HG03342 (cell line): ENCODE results near the gene RARA.

ENCODE experiments used
- ATAC-seq: cut with Tn5 transposase; IDR thresholded peaks from one replicate; pipeline ENCODE4 v1.9.1; 2021; ENCODE audit warnings: mild to moderate bottlenecking, moderate library complexity; ENCODE audit not compliant: unreplicated experiment

The RARA gene

DNA sequence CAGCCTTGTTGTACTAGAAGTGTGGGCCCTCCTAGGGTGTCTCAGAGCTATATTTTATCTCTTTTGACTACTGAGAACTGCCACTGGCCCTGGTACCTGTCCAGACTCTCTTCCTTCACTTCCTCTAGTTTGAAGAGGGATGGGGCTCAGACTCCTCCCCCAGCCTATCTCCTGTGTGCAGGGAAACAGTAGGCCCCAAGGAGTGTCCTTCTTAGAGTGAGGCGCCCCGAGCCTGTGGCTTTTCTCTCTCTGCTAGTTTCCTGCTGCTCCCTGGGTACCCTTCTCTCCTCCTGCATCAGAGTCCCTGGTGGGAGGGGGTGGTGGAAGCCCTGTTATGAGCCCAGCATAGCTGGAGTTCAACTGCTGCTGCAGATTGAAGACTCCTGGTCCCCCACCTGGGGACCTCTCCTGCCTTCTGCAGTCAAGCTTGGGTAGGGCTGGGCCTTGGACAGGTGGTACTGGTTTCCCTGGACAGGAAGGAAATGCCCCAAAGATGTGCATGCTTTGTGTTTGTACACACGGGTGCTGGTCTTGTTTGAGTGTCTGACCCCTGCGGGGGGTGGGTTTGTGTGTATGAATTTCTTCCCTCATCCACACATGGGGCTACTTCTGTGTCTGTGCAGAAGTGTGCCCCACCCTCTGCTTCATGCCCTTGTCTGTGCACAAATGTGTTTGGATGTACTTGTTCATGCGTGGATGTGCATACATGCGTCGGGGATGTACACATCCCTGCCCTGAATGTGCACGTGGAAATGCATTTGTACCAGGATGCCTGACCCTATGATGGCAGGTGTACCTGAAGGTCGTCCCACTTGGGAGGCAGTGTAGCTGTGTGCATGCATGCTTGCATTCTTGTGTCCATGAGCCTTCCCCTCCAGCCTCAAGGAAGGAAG is 6.9 kb downstream of the RARA start:
- ATAC-seq = no peak

DNA sequence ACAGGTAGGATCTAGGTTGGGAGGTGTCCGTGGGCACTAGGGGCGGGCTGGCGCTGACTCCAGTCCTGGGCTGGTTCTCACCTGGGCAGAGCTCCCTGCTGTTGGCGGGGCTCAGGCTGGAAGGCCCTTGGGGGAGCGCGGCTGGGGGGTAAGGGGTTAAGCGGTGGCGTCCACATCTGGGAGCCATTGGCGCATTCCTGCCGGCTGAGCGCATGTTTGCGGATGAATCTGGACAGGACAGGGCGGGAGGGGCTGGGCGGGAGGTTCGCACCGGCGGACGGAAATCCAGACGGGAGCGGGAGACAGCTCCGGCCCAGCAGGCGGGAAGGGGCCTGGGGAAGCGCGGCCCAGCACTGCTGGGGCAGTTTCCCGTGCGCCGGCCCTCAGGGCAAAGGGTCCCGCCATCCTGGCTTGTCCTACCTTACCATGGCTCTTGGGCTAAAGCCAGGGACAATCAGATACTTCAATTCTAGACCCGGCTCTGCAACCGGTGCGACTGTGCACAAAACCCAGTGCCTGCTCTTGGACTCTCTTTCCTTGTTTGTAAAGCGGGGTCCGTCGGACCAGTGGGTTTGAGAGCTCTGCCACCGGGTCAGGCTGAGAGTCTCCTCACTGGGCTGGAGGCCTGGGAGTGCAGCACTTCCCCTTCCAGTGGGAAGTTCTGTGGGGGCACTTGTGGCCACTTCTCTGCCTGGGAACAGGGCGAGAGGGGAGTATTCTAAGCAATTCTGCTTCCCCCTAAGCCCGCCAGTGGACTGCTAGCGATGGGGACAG is 7.8 kb downstream of the RARA start:
- ATAC-seq = no peak

DNA sequence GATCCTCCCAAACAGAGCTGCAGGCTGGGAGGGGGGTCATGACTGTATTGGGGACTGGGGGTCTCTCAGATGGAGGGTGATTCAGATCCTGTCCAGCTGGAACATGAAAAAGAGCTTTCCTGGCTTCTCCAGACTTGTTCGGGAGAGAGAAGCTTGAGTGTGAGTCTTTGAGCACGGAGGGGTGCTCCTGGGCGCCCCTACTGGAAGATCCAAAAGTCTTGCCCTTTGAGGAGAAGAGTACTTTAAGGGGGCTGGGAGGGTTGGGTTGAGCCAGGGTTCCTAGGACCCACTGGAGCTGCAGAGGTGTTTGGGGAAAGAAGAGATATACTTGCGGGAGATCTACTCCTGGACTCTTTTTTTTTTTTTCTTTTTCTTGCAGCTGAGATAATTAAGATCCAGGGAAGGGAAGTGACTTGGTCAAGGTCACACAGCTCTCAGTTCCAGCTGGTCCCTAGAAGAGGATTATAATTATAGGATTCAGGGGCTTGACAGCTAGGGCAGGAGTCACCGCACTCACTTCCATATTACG is 8.4 kb downstream of the RARA start:
- no peak for ATAC-seq

DNA sequence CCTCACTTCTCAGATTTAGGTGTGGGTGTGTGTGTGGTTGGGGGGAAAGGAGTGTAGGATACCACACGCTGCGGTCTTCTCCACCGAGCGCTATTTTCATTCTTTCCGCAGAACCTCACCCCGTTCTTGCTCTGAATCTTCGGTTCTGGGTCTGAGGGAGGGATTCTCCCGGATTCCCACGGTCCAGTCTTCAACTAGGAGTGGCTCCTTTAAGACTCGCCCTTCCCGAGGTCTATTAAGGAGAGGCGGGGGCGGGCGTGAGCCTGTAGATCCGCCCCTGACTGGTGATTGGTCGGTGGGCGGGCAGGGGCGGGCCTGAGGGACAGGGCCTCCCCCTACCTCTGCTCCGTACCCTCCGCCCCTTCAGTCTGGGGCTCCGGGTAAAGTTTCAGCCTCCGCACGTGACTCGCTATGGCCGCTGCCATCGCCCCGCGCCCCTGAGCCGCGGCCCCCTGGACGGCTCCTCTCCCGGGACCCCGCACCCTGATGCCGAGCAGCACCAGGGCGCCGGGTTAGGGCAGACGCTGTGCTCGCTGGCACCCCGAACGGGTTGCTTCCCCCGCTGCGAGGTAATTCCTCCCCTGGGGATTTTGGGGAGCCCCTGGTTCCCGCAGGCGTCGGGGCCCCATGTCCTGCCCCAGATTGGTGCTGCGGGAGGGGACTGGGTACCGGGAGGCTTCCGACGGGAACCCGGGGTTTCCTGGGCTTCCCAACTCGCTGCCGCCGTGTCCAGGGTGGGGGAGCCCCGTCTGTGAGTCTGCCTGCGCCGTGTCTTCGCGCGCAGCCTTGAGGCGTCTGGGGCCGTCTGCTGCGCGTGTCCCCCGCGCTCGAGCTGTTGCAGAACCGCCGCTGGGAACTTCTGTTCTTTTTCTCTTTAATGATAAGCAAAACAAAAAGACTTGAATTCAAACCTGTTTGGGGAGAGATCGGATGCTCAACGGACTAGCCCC is 9.2 kb downstream of the RARA start:
- peak; percentile 54 for ATAC-seq

DNA sequence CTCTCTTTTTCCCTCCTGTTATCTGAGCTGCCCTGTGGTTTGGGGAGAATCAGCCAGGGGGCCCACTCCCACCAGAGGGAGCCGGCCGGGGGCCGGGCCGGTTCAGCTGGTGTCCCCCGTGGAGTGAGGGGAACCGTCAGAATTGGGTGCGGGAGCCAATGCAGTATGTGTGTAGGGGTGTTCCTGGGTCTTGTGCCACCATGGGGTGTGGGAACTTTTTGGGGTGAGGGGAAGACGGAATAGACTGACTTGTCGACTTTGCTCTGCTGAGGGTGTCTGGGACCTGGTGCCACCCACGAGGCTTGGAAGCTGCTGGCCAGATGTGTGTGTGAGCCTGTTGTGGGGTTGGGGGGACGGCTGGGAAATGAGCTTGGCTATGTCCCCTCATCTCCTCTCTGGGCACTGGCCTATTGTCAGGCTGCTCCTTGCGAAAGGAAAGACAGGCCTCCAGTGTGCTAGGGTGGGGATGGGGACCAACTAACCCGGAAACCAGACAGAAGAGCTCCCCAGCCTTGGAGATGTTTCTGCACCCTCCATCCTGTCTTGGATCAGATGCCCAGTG is 9.9 kb downstream of the RARA start:
- ATAC-seq = no peak

- no peak for ATAC-seq
These were observed 10.9 kb downstream of the RARA start for GRCh38 chr17:40319651-40320540.

GRCh38 chr17:40320756-40321523 is 12.0 kb downstream of the RARA start:
- ATAC-seq = no peak

DNA sequence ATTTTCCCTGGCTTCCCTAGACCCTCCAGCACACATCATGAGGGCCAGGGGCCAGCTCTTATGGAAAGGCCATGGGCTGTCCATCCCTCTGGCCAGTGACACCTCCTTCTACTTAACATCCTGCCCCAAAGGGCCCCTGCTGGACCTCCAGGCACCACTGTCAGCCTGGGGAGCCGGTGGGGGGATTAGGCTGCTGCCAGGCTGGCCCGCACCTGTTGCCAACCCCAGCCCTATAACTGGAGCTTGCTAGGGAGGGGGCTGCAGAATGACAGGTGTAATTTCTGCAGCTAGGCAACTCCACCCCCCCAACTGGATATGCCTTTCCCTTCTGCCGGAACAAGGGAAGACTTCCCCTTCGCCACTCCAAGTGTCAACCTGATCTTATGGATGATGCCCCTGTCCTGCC is 12.5 kb downstream of the RARA start:
- no peak for ATAC-seq

- no peak for ATAC-seq
These were observed 13.0 kb downstream of the RARA start for GRCh38 chr17:40321961-40322357.

DNA sequence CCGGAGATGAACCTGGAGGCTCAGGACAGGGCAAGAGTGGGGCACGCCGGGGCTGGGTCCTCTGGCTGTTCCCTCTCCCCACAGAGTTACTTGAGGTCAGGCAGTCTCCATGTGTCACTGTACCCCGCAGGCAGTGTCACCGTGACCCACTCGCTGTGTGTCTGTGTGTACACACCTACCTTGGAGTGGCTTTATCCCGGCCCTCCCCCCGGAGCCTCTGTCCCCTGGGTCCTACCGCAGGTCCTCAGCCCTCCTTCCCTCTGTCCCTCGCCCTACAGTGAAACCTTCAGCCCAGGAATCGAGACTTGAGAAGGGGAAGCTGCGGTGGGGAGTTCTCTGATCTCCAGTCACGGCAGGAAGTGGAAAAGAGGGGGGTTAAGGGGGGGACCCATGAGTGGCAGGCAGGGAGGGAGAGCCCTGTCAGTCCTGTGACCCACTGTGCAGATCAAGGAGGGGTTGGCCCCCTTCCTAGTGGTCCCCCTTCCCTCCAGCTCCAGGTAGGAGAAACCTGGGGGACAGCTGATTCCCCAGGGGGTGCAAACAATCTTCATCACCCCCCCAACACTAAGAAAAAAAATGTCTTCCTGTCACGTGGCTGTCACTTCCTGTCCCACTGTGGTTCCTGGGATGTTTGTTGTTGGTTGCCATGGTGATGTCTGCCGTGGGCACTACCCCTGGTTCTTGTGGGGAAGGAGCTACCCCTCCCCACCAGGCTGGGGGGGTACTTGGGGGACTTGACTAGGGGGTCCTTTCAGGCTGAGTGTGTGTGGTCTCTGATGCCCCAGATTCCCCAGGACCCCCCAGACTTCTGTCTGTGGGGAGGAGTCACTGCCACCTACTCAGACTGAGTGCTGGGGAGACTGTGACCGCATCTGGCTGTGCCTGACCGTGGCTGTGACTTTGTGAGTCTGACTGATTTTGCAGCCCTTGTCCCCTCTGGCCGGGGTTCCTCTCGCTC is 13.7 kb downstream of the RARA start:
- ATAC-seq = peak; percentile 30

DNA sequence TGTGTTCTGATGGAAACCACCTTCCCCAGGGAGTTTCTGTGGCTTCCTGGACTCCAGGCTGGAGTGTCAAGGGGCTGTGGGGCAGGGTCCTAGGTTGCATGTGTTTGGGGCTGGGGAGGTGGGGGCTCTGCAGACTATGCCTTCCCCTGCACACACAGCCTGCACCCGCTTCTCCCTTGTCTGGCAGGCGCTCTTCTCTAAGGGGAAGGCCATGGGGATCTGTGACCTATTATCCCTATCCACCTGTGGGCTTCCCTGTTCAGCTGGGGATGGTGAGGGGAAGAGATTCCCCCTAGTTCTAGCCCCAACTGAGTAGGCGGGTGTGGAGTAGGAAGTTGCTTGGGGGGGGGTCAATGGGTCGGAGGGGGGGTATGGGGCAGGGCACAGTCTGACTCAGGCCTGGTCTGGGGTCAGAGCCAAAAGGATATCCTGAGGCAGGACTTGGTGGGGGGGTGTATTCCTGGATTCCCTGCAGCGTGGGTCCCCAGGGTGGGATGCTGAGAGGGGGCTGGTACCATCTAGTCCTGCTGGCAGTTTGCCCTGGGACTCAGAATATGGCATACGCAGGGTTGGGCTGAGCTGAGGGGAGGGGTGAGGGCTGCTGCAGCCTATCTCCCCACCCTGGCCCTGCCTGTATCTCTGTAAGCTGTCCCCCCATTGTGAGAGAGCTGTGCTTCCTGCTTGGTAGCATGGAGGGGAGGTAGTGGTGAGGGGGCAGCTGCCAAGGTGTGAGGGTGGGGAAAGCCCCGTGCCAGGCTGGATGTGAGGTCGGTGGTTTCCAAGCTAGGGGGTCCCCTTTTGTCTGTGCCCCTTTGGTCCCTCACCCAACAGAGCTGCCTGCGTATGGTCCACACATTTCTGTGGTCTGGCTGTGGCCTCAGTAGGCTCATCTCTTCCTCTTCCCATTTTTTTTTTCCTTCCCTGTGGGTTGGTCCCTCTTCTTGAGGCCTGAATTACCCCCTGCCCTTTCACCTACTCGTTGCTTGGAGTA is 14.7 kb downstream of the RARA start:
- no peak for ATAC-seq

DNA sequence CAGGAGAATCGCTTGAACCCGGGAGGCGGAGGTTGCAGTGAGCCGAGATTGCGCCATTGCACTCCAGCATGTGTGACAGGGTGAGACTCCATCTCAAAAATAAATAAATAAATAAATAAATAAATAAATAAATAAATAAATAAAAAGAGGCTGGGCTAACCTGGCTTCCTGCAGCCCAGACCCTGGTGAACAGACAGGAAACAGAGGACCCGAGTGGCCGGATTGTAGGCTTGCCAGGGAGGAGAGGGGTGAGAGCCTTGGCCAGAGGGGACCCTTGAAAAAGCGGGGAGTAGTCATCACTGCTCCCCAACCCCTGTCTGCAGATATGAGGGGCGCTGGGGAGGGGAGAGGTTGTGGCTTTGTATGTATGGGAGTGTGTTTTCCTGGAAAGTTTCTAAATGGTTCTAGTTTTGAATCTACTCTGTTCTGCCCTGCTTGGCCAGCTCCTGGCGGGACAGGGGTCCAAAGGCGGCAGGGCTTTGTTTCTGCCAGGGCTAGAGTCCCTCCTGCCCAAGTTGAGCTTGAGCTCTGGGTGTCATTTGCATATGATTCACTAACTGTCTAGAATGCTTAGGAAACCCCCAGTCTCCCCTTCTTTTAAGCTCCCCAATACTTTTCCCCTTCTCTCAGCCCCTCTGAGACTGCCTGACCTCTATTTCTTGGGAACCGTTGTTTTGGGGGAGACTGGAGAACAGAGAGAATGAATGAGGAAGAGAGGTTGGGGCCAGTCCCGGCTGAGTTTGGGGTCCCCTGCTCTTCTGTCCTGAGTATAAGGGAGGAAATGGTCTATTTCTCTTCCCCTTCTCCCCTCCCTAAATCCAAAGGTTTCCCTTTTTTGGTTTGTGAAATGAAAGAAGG is 16.4 kb downstream of the RARA start:
- ATAC-seq = no peak

DNA sequence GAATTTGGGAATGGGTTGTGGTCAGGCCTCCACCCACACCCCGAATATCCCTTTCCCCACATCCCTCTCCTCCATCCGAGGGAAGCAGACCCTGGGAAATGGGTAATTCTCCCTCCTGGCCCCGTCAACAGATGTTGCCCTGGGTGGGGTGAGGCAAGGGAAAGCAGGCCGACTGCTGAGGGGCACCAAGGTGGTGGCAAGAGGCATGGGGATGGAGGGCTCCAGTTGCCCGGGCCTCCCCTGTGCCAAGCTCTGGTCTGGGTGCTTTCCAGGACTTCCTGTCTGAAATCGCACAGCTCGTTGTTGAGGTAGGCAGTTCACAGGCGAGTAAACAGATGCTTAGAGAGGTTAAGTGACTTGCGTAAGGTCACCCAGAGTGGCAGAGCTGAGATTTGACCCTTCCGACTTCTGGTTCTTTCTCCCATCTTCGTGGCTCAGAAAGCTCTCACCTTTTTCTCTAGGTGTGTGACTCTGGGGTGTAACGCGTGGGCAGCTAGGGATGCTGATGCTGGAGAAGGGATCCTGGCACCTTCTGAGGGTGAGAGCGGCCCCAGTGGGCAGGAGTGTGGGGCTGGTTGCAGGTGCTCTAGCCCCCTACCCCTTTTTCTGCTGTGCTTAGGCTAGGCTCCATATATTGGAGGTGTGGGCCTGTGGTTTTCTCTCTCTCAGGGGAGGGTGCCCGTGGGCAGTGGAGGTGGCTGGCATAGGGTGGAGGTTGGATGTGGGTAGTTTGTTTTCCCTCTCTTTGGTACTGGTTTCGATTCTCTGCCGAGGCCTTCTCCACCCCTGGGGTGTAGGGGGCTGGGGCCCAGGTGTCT is 17.2 kb downstream of the RARA start:
- no peak for ATAC-seq

DNA sequence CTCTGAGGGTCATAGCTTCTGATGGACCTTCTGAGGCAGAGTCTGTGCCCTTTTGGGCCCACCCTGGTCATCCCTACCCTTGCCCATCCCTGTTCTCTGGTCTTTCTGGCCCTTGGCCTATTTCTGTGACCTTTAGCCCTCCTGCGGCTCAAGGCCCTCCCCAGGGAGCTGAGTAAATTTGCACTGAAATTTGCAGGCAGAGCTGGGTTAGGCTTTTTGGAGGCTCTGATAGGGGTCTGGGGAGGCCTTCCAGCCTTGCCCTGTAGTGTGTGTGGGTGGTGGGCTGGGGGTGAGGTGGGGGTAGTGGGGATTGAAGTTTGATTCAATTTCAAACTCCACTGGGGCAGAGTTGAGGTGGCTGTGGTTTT is 17.8 kb downstream of the RARA start:
- ATAC-seq = no peak
